HEK293 (cell line): ENCODE measurements around the gene CEP68.

Source experiments
- CTCF ChIA-PET: fragments of 350-600 bp; formaldehyde crosslinking; extraction: SDS; loops from one replicate; lab custom pipeline; 2021; ENCODE audit warnings: antibody characterized with exemption; lab: Yijun Ruan, JAX
- POLR2A ChIA-PET: fragments of 300-600 bp; formaldehyde crosslinking; extraction: SDS; loops from one replicate; lab custom pipeline; 2020; ENCODE audit warnings: antibody characterized with exemption, inconsistent platforms; lab: Yijun Ruan, JAX
- H3K27ac ChIP-seq: fragments of 200-500 bp; sonication (Bioruptor generic); 2 replicates; pipeline ENCODE4 v1.5.1; 2014; ENCODE audit warnings: low read depth, low read length, control low read depth, inconsistent platforms; ENCODE audit errors: extremely low read depth
- H3K36me3 ChIP-seq, 2 experiments: fragments of 200-500 bp in 1 of 2; sonication (Bioruptor generic) in 1 of 2; 1 replicate in 1 of 2; 2 replicates in 1 of 2; pipeline ENCODE4 v1.5.1; 2014 to 2017; ENCODE audit warnings: inconsistent platforms in 2 of 2, low read length in 2 of 2; ENCODE audit not compliant: control insufficient read depth in 2 of 2, insufficient read depth in 1 of 2
- H3K4me1 ChIP-seq: fragments of 200-500 bp; sonication (Bioruptor generic); 2 replicates; pipeline ENCODE4 v1.5.1; 2014; ENCODE audit warnings: mild to moderate bottlenecking, low read length, inconsistent platforms; ENCODE audit not compliant: control insufficient read depth, insufficient read depth
- H3K4me3 ChIP-seq: 2 replicates; pipeline ENCODE4 v1.5.1; 2011; ENCODE audit warnings: low read depth, mild to moderate bottlenecking, control low read depth, low read length, moderate library complexity
- H3K9me3 ChIP-seq: fragments of 200-500 bp; sonication (Bioruptor generic); 2 replicates; pipeline ENCODE4 v1.5.1; 2014; ENCODE audit warnings: low read depth, low read length, inconsistent platforms; ENCODE audit not compliant: control insufficient read depth, insufficient read depth
- BCL11A ChIP-seq: fragments of 450-650 bp; formaldehyde crosslinking; IDR thresholded peaks from 2 replicates; pipeline ENCODE4 v1.5.1; 2016; ENCODE audit warnings: low read depth, missing biosample characterization, missing genetic modification characterization
- FEZF1 ChIP-seq: fragments of 450-650 bp; formaldehyde crosslinking; IDR thresholded peaks from 2 replicates; pipeline ENCODE4 v1.5.1; 2016; ENCODE audit warnings: missing biosample characterization, missing genetic modification characterization
- GFI1B ChIP-seq: fragments of 450-650 bp; formaldehyde crosslinking; IDR thresholded peaks from 2 replicates; pipeline ENCODE4 v1.5.1; 2016; ENCODE audit warnings: missing biosample characterization, missing genetic modification characterization
- GLI4 ChIP-seq: fragments of 450-650 bp; formaldehyde crosslinking; IDR thresholded peaks from 2 replicates; pipeline ENCODE4 v1.5.1; 2016; ENCODE audit warnings: missing biosample characterization, missing genetic modification characterization
- GLIS2 ChIP-seq: fragments of 450-650 bp; formaldehyde crosslinking; IDR thresholded peaks from 2 replicates; pipeline ENCODE4 v1.5.1; 2016; ENCODE audit warnings: missing biosample characterization, missing genetic modification characterization
- KLF10 ChIP-seq: fragments of 450-650 bp; IDR thresholded peaks from 2 replicates; pipeline ENCODE4 v1.5.1; 2018; ENCODE audit warnings: missing biosample characterization, mild to moderate bottlenecking, missing genetic modification characterization
- KLF9 ChIP-seq: fragments of 450-650 bp; formaldehyde crosslinking; IDR thresholded peaks from 2 replicates; pipeline ENCODE4 v1.5.1; 2016; ENCODE audit warnings: missing biosample characterization, missing genetic modification characterization, low read depth
- SALL2 ChIP-seq: fragments of 450-650 bp; formaldehyde crosslinking; IDR thresholded peaks from 2 replicates; pipeline ENCODE4 v1.5.0; 2017; ENCODE audit warnings: missing biosample characterization, mild to moderate bottlenecking, missing genetic modification characterization, borderline replicate concordance
- YY1 ChIP-seq: fragments of 450-650 bp; formaldehyde crosslinking; IDR thresholded peaks from 2 replicates; pipeline ENCODE4 v1.5.1; 2018; ENCODE audit warnings: missing biosample characterization, missing genetic modification characterization
- ZBTB7A ChIP-seq: fragments of 450-650 bp; formaldehyde crosslinking; IDR thresholded peaks from 2 replicates; pipeline ENCODE4 v1.5.1; 2016; ENCODE audit warnings: low read depth, missing biosample characterization, missing genetic modification characterization
- ZNF112 ChIP-seq: fragments of 450-650 bp; formaldehyde crosslinking; IDR thresholded peaks from 2 replicates; pipeline ENCODE4 v1.5.0; 2017; ENCODE audit warnings: missing biosample characterization, missing genetic modification characterization
- ZNF114 ChIP-seq: fragments of 450-650 bp; formaldehyde crosslinking; IDR thresholded peaks from 2 replicates; pipeline ENCODE4 v1.5.0; 2017; ENCODE audit warnings: missing biosample characterization, missing genetic modification characterization
- ZNF16 ChIP-seq: fragments of 450-650 bp; formaldehyde crosslinking; IDR thresholded peaks from 2 replicates; pipeline ENCODE4 v1.5.1; 2016; ENCODE audit warnings: low read depth, missing biosample characterization, missing genetic modification characterization
- ZNF184 ChIP-seq: fragments of 450-650 bp; IDR thresholded peaks from 2 replicates; pipeline ENCODE4 v1.5.1; 2018; ENCODE audit warnings: missing biosample characterization, mild to moderate bottlenecking, missing genetic modification characterization
- ZNF214 ChIP-seq: fragments of 450-650 bp; formaldehyde crosslinking; IDR thresholded peaks from 2 replicates; pipeline ENCODE4 v1.5.1; 2017; ENCODE audit warnings: missing biosample characterization, mild to moderate bottlenecking, missing genetic modification characterization, borderline replicate concordance
- ZNF24 ChIP-seq: fragments of 450-650 bp; formaldehyde crosslinking; IDR thresholded peaks from 2 replicates; pipeline ENCODE4 v1.5.1; 2016; ENCODE audit warnings: missing biosample characterization, missing genetic modification characterization
- ZNF292 ChIP-seq: fragments of 450-650 bp; formaldehyde crosslinking; IDR thresholded peaks from 2 replicates; pipeline ENCODE4 v1.5.1; 2016; ENCODE audit warnings: low read depth, missing biosample characterization, missing genetic modification characterization, borderline replicate concordance
- ZNF350 ChIP-seq: fragments of 450-650 bp; formaldehyde crosslinking; IDR thresholded peaks from 2 replicates; pipeline ENCODE4 v1.5.0; 2017; ENCODE audit warnings: missing biosample characterization, mild to moderate bottlenecking, missing genetic modification characterization
- ZNF416 ChIP-seq: fragments of 450-650 bp; formaldehyde crosslinking; IDR thresholded peaks from 2 replicates; pipeline ENCODE4 v1.5.1; 2016; ENCODE audit warnings: missing biosample characterization, missing genetic modification characterization
- ZNF423 ChIP-seq: fragments of 450-650 bp; formaldehyde crosslinking; IDR thresholded peaks from 2 replicates; pipeline ENCODE4 v1.5.1; 2016; ENCODE audit warnings: missing biosample characterization, missing genetic modification characterization
- ZNF426 ChIP-seq: fragments of 450-650 bp; formaldehyde crosslinking; IDR thresholded peaks from 2 replicates; pipeline ENCODE4 v1.5.1; 2017; ENCODE audit warnings: missing biosample characterization, missing genetic modification characterization, mild to moderate bottlenecking, inconsistent platforms, moderate library complexity
- ZNF549 ChIP-seq: fragments of 450-650 bp; IDR thresholded peaks from 2 replicates; pipeline ENCODE4 v1.5.1; 2018; ENCODE audit warnings: missing biosample characterization, missing genetic modification characterization, mild to moderate bottlenecking, inconsistent platforms, moderate library complexity
- ZNF600 ChIP-seq: fragments of 450-650 bp; formaldehyde crosslinking; IDR thresholded peaks from 2 replicates; pipeline ENCODE4 v1.5.1; 2016; ENCODE audit warnings: missing biosample characterization, missing genetic modification characterization
- ZNF623 ChIP-seq: fragments of 450-650 bp; formaldehyde crosslinking; IDR thresholded peaks from 2 replicates; pipeline ENCODE4 v1.5.1; 2016; ENCODE audit warnings: missing biosample characterization, missing genetic modification characterization
- ZNF626 ChIP-seq: fragments of 450-650 bp; sonication (Bioruptor Pico); formaldehyde crosslinking; IDR thresholded peaks from 2 replicates; pipeline ENCODE4 v1.5.1; 2018; ENCODE audit warnings: missing biosample characterization, missing genetic modification characterization, inconsistent platforms
- ZNF747 ChIP-seq: fragments of 450-650 bp; formaldehyde crosslinking; IDR thresholded peaks from 2 replicates; pipeline ENCODE4 v1.5.1; 2016; ENCODE audit warnings: missing biosample characterization, missing genetic modification characterization
- ZSCAN16 ChIP-seq: fragments of 450-650 bp; formaldehyde crosslinking; IDR thresholded peaks from 2 replicates; pipeline ENCODE4 v1.5.1; 2016; ENCODE audit warnings: missing biosample characterization, missing genetic modification characterization
- TF ChIP-seq, protein P1 (sequence below): fragments of 450-650 bp; formaldehyde crosslinking; IDR thresholded peaks from 2 replicates; pipeline ENCODE4 v1.5.1; 2017; ENCODE audit warnings: missing biosample characterization, missing genetic modification characterization

CEP68 gene

DNA sequence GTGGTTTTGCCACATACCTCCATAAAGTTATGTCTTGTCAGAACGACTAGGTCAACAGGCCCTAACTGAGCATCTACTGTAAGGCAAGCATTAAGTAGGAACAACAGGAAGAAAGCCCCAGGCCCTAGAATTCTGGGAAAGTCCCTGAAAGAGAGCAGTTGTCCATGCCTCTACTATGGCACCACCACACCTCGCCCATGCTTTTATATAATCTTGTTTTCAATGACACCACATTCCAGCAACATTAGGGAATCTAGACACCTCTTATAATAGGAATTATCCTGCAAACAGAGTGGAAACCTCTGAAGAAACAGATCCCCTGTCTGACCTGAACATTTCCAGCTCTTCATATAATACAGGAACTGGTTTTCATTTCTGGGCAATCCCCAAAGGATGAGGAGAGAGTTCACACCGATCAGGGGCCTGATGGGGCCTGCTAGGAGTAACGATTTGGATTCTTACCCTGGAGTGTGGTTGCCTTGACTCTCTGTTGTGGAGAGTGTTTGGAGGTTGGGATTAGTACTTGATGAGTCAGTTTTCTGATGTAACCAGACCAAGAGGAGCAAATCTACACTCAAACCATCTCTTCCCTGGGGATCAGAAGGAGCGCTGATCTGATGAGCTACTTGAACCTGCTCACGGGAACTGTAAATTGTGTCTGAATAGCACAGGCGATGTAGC is 31.9 kb upstream of the CEP68 start (continued):
- TF ChIP-seq ZNF549 (tag by site-specific recombination) (no peak), ZNF626 (tag by site-specific recombination) (no peak), GFI1B (tag by site-specific recombination) (no peak), ZNF214 (tag by site-specific recombination) (no peak), KLF10 (tag by site-specific recombination) (no peak), ZNF184 (tag by site-specific recombination) (0 out of 2 replicates have a peak, but pooled peaks have one; percentile 21), BCL11A (tag by site-specific recombination) (no peak), ZNF600 (tag by site-specific recombination) (peak; percentile 69), YY1 (tag by site-specific recombination) (no peak), ZNF423 (no peak), FEZF1 (no peak), ZNF416 (tag by site-specific recombination) (no peak)
- TF ChIP-seq, all 188 proteins: peak for 17

DNA sequence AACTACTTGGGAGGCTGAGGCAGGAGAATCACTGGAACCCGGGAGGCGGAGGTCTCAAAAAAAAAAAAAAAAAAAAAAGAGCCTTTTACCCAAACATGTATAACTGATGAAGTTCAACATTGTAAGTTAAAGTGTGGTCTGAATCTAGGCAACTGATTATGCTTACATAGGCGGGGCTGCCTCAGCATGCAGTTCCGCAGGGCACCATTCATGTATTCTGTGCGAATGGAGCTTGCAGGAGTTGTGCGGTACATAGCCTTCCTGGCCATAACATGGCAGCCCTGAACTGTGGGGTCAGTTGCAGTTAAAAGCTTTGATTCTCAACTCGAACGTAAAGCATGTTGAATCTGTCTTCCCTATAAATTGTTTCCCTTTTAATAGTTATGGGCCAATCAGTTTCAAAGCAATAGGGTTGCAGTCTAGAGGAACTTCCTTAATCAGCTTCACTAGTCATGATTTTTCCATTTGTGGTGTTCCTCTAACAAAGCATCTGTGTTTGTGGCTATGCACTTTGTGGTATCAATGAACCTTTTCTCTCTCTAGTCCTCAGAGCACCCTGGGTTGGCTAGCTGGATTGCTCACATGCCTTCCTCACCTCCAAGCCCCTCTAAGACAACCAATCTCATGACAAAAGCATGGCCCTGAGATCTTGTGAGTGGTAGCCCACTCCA is 30.6 kb upstream of the CEP68 start:
- Histone ChIP-seq H3K4me1 (0 out of 2 replicates have a peak, but pooled peaks cover 2% of the 10 kb centered on the region), H3K27ac (no peak overlapping the region), H3K36me3 (peaks cover 0 to 12% of the 10 kb centered on the region in 2 experiments; a peak in 1 of 3 replicates), H3K9me3 (no peaks in the 10 kb centered on the region), H3K4me3 (no peak overlapping the region)
- TF ChIP-seq GLIS2 (no peak), ZSCAN16 (tag by site-specific recombination) (no peak), ZNF426 (no peak), ZNF16 (tag by site-specific recombination) (no peak), ZNF350 (no peak), GLI4 (no peak), SALL2 (tag by site-specific recombination) (no peak), ZNF114 (tag by site-specific recombination) (no peak), ZNF112 (tag by site-specific recombination) (no peak), GFI1B (tag by site-specific recombination) (no peak), ZBTB7A (tag by site-specific recombination) (no peak), ZNF24 (tag by site-specific recombination) (no peak), KLF9 (tag by site-specific recombination) (no peak), ZNF292 (no peak), ZNF623 (tag by site-specific recombination) (no peak), ZNF747 (tag by site-specific recombination) (no peak)
- TF ChIP-seq, protein P1, sequence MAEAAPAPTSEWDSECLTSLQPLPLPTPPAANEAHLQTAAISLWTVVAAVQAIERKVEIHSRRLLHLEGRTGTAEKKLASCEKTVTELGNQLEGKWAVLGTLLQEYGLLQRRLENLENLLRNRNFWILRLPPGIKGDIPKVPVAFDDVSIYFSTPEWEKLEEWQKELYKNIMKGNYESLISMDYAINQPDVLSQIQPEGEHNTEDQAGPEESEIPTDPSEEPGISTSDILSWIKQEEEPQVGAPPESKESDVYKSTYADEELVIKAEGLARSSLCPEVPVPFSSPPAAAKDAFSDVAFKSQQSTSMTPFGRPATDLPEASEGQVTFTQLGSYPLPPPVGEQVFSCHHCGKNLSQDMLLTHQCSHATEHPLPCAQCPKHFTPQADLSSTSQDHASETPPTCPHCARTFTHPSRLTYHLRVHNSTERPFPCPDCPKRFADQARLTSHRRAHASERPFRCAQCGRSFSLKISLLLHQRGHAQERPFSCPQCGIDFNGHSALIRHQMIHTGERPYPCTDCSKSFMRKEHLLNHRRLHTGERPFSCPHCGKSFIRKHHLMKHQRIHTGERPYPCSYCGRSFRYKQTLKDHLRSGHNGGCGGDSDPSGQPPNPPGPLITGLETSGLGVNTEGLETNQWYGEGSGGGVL = no peak
- CTCF ChIA-PET = interaction anchor here (0.8 kb wide), 1 partner anchor 24 kb away, joined by 3 read pairs; no protein-coding TSS in a partner anchor
- POLR2A ChIA-PET = interaction anchor here (0.7 kb wide), 1 partner anchor 187 kb away, joined by 3 read pairs; no protein-coding TSS in a partner anchor
